HG03565 (cell line): ENCODE results near the gene MYO9B.
A peak's percentile ranks its signal among the peaks of the same experiment; 100 is the strongest.

Experiments
- ATAC-seq: cut with Tn5 transposase; IDR thresholded peaks from one replicate; pipeline ENCODE4 v1.9.1; 2021; ENCODE audit warnings: mild to moderate bottlenecking, moderate library complexity; ENCODE audit not compliant: unreplicated experiment

MYO9B gene

DNA sequence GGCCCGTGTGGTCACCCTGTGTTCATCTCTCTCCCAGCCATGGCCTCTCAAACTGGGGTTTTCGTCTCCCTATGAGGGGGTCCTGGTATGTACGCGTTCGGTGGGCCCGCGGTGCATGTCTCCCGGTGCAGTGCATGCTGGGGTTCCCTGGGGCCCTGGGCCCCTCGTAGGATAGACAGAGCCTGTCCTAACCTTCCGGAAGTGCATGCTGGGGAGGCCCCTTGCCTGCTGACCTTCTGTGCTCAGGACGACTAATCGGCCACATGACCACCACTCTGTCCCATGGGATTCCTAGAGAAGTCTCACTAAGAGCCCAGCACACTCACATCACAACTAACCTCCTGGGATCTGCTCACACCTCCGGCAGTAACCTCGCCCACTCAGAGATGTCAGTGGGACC lies 134.7 kb downstream of the MYO9B start:
- no peak for ATAC-seq

DNA sequence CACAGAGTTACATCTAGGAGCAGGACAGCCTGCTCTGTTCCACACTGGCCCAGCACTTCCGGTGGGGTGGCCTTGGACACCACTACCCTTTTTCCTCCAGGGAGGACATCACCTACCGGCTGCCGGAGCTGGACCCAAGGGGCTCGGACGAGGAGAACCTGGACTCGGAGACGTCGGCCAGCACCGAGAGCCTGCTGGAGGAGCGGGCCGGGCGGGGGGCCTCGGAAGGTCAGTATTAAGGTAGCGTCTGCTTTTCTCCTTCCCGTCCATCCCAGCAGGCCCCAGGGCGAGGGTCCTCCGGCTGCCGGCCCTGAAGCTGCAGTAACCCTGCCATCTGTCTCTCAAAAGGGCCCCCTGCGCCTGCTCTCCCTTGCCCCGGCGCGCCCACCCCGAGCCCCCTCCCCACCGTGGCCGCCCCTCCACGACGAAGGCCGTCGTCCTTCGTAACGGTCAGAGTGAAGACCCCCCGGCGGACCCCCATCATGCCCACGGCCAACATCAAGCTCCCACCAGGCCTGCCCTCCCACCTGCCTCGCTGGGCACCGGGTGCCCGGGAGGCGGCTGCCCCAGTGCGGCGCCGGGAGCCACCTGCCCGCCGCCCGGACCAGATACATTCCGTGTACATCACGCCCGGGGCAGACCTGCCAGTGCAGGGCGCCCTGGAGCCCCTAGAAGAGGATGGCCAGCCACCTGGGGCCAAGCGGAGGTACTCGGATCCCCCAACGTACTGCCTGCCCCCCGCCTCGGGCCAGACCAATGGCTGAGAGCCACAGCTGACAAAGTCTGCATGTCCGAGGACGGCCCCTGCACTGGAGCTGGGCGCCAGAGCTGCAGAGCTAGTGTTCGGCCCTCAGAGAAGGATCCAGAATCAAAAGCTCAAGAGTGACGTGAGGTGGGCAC lies 136.2 kb downstream of the MYO9B start:
- no peak for ATAC-seq

DNA sequence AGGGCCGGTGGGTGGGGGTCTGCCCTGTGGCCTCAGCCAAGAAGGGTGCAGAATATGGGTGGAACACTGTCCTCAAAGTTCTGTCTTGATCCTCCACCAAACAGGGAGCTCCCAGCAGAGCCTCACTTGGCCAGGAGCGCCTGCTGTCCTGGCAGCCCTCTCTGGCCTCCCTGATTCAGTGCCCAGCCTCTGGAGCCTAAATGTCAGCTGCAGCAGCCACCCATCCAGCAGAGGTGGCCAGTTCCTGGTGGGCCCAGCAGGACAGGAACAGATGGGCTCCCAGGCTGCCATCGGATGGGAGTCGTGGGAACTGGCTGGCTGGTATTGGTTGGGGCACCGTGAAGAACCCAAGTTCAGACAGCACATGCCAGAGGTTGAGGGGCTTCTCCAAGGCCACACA lies 137.8 kb downstream of the MYO9B start:
- no peak for ATAC-seq

DNA sequence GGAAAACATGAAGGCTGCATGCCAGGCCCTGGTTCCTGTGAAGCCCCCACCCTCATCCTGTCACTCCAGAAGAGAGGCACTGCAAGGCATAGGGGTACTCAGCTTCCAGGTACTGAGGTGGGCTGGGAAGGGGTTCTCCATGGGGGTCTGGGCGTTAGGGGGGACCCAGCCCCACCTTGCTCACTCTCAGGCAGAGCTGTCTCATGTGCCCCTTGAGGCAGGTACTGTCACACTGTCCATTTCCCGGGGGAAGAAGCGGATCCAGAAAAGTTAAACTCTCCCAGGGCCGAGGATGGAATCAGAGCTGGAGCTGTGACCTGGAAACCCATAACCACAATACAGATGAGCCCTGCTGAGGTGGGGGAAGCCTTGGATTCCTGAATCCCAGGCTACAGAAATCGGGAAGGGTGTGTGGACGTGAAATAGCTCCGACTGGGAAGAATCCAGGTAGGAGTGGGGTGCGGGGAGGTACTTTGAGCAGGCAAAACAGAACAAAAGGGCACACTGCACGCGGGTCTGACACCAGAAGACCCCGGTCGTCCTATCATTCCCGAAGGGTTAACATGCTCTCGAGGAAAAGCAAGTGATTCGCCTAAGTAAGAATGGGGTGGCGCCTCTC lies 139.0 kb downstream of the MYO9B start:
- no peak for ATAC-seq

DNA sequence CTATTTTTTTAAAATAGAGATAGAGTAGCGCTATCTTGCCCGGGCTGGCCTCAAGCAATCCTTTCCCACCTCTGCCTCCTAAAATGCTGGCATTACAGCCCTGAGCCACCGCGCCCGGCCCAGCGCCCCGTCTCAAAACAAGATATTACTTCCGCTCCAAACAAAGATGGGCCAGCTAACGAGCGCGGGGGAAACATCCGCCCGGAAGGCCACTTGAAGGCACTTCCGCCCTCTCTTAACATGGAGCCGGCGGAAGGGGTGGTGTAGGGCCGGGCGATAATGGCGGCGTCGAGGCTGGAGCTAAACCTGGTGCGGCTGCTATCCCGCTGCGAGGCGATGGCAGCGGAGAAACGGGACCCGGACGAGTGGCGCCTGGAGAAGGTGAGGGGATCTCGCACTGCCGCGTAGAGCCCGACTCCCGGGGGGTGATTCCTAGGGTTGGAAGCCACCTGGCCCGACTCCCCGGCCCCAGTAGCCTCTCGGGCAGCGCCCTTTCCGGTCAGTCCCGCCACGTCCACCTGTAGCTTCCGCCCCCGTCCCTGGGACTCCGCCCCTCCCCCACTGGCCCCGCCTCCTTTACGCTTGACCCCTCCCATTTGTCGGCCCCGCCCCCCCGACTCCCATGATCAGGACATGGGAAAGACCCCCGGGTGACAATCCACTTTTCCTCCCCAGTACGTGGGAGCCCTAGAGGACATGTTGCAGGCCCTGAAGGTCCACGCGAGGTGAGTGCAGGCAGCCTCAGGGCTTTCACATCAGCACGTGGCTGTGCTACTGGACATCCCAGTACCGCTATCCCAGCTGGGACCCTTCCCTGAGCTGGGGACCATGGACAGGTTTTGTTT lies 139.8 kb downstream of the MYO9B start, which contains the start of gene USE1:
Gene USE1, plus strand, starts transcription at position 231 of the 845 bp plus-strand sequence. Its CDS starts 49 bp downstream, at position 280.
- ATAC-seq = peak; percentile 61

DNA sequence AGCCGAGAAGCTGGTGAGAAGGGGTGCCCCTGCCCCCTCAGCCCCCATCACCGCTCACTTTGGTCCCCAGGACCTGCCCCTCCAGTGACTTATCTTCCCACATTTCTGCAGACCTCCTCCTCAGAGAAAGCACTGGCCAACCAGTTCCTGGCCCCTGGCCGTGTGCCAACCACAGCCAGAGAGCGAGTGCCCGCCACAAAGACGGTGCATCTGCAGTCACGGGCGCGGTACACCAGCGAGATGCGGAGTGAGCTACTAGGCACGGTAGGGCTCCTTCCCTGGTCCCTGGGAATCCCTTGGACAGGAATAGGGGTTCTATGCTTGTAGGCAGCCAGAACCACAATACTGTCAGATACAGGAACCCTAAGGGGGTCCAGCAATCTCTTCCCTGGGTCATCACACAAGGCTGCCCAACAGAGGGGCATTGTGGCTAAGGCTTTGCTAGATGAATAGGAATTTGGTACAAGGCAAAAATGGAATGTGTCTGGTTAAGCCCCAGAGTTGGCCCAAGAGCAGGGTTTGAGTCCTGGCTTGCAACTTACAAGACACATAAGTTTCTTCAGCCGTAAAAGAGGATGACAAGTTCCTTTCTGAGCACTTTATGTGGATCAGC lies 140.6 kb downstream of the MYO9B start:
- no peak for ATAC-seq

DNA sequence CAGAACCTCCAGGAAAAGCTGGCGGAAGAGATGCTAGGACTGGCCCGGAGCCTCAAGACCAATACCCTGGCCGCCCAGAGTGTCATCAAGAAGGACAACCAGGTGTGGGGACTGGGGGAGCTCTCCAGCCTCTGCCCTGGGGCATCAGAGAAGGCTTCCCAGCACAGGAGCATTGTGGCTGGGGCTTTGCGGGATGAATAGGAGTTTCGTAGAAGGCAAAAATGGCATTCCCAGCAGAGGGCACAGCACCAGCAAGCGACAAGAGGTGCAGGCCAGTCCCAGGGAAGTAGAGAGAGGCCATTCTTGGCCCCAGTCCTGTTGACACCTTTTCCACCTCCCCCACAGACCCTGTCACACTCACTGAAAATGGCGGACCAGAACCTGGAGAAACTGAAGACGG lies 143.7 kb downstream of the MYO9B start:
- no peak for ATAC-seq

DNA sequence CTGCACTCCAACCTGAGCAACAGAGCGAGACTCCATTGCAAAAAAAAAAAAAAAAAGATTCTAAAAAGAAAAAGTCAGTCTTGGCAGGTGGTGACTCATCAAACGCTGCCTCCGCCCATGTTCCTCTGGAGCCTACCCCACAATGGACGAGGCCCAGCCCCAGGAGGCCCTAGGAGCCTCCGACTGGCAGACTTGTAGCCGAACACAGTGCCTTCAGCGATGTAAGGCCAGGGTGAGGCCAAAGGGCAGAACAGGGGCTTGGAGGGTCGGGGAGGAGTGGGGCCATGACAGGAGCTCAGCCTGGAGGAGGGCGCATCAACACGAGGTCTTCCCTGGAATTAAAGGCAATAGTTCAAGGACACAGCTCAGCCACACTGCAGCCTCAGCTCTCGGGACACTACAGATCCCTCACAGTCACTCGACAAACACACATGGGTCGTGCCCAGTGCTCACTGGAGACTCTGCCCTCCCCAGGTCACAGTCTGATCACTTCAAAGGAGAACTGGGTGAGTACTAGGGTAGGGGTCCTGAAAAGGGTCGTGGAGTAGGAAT lies 144.7 kb downstream of the MYO9B start:
- no peak for ATAC-seq

DNA sequence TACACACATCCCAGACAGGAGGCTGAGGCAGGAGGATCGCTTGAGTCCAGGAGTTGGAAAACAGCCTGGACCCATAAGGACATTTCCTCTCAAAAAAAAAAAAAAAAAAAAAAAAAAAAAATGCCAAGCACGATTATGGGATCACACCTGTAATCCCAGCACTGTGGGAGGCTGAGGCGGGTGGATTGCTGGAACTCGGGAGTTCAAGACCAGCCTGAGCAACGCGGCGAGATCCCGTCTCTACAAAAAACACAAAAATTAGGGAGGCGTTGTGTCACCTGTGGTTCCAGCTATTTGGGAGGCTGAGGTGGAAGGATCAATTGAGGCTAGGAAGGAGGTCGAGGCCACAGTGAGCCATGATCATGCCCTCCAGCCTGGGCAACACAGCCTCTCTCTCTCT lies 149.5 kb downstream of the MYO9B start:
- no peak for ATAC-seq

DNA sequence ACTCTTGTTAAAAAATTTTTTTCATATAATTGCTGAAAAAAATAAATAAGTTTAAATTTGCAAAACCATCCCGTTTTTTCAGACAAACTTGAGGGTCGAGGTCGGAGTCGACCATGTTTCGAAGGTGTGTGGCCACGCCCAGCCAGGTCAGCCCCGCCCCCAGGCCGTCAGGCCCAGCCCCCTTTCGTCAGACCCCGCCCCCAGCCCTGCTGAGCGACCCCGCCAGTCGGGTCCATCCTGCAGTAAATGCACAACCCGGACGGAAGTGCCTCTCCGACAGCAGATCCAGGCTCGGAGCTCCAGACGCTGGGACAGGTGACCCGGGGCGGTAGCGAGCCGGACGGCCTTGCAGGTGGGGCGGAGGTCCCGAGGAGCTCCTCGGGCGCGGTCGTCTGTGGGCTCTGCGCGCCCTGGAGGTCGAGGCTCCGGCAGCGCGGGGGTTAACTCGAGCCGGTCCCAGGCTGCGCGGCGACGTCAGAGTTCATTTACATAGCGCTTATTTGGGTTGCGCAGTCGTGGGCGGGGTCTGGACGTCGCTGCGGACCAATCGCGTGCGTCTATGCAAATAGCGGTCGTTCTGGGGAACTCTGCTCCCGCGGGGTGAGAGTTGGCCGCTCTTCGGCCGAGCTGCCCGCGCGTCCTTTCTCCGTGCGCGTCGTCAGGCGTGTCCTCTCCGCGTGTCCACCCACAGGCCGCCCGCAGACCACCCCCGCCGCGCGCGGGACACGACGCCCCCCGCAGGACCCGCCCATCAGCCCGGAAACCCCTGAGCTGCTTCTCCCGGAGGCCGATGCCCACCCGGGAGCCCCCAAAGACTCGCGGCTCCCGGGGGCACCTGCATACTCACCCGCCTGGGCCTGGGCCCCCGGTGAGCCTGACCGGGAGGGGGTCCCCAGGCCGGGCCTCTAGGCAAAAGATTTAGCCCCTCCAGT lies 150.7 kb downstream of the MYO9B start, which contains the start of gene OCEL1:
Gene OCEL1, plus strand, starts transcription at position 225 of the 932 bp plus-strand sequence. Its CDS starts 22 bp downstream, at position 247.
- peak; percentile 89 for ATAC-seq

DNA sequence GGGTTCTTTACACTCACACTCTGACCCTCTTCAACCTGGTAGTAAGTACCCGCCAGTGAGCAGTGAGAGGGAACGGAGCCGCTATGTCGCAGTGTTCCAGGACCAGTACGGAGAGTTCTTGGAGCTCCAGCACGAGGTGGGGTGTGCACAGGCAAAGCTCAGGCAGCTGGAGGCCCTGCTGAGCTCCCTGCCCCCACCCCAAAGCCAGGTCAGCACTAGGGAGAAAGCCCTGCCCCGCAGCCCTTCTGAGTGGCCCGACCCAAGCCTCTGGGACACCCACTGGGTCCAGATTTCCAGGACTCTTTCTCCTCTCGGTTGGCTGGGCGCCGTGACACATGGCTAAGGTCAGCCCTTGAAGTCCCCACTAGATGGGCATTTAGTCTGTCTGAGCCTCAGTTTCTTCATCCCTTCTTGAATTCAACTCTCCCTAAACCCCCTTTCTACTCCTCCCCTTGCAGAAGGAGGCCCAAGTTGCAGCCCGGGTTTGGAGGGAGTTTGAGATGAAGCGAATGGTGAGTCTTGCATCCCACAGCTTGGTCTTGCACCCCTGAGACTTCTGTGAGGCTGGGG lies 152.3 kb downstream of the MYO9B start:
- no peak for ATAC-seq

DNA sequence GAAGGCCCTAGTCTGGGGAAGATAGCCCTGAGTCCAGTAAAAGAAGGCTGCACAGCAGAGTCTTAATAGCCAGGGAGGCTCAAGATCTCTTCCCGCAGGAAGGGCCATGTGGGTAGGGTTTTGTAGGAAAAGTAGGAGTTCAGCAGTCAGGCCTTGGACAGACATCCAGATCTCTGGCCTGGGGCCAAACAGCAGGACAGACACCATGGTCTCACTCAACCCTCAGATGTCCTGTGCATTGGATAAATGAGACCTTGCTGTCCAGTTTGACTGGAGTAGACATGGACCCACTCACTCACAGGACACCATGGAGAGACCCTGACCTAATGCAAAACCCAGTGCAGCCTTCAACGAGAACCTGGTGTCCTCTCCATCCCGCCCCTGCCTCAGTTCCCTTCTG lies 154.3 kb downstream of the MYO9B start:
- no peak for ATAC-seq

DNA sequence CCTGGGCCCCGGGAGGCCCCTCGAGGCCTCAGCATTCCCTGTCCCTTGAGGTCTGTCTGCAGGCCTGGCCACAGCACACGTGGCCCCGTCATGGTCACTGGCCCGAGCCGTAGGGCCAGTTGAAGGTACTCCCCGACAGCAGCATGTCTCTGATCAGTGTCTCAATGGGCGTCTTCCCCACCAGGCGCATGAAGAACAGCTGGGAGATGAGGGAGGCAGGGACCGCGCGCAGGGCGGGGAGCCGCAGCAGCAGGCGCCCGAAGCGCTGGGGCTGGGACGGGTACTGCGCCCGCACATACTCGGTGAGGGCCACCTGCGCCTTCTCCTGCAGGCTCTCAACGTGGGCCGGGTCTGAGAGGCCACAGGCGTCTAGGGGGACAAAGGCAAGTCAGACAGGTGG lies 156.7 kb downstream of the MYO9B start:
- ATAC-seq = no peak

DNA sequence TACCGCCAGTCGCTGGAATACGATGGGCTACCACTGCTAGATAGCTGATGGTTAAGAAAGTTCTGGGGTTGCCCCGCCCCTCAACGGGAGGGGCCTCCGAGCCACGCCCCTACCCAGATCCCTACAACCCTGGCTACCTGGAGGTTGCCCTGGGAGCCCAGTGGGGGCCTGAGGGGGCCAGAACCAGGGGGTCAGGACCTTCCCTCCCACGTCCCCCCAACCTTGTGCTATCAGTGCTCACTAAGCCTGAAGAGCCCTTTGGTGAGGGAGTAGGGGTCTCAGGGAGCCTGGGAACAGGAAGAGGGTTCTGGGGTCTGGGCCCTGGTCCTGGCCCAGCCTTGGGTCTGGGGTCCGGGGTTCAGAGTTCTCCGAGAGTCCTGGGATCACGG lies 159.3 kb downstream of the MYO9B start:
- peak; percentile 23 for ATAC-seq

DNA sequence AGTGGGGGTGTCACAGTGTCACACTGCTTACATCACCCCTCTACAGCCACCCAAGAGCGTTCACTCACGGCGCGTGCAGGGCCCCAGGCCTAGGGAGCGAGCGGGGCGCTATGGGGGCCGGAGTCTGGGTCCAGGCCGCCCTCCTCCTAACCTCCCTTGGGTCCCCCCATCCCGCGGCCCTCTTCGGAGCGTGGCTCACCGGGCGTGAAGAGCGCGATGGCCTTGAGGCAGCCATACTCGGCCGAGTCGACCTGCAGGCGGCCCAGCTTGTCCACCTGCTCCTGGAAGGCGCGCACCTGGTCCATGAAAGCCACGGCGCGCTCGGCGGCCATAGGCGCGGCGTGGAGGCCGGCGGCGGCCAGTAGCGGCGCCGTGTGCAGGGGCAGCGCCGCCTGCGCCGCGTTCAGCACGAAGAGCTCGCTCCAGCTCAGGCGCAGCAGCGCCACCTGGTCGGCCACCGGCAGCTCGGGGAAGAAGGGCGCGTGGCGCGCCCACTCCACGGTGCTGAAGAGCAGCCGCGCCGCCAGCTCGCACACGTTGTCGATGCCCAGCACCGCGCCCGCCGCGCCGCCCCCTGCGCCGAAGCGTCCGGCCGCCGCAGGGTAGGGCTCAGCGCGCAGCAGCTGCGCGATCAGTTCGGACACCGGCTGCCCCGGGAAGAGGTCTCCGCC lies 159.9 kb downstream of the MYO9B start:
- ATAC-seq = peak; percentile 67

DNA sequence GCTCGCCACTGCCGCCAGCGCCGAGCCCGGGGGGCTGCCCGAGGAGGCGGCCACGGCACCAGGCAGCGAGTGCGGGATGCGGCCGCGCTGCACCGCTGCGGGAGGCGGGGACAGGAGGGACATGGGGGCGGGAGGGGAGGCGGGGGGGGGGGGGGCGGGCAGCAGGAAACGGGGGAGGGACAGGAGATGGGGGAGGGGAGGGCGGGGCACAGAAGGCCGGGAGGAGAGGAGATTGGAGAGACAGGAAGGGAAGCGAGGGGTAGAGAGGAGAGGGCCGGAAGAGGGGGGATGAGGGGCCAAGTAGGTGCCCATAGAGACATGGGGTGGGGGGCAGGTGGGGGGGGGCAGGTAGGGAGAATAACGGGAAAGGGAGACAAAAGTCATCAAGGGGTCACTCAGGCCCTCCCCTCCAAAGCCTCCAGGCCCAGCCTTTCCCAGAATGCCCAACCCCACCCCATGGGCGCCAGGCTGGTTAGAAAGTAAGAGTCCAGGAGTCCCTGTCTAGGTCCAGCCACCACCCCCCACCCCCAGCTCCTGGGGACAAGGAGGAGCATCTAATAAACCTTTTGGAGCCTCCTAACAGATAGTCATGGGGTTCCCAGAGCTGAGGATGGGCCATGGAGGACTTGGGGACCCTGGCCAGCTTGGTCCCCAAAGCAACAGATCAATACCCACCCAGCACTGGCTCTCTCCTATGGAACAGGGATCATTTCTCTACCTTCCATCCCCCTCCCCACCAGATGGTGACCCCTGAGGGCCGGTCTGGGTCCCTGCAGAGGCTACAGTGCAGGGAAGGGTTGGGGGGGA lies 160.6 kb downstream of the MYO9B start:
- peak; percentile 30 for ATAC-seq

DNA sequence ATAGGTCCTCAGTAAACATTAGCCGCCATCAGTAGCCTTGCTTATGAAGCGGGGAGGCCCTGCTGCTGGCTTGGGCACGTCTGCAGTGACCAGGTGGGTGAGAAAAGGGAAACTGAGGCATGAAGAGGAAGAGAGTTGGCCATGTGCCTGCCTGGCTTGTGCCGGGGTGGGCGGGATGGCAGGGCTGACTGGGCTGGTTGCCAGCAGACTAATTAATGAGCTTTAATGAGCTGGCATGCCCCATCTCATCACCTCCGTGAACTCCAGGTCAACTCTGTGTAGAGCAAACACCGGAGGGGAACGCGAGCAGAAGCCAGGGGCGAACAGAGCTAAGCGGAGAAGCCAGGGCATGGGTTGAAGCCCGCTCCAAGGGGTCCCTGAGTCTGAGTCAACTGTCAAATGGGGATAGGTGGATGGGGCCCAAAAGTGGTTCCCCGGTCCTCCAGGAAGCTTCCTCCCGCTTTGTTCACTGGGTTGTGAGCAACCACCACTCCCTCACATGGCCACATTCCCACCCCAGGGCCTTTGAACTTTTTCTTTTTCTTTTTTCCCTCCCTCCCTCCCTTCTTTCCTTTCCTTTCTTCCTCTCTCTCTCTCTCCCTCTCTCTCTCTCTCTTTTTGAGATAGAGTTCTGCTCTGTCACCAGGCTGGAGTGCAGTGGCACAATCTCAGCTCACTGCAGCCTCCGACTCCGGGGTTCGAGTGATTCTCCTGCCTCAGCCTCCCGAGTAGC lies 161.4 kb downstream of the MYO9B start:
- no peak for ATAC-seq
